ENCODE results near the gene KRTAP5-2.
"Not testable (repeated sequence)": the region's sequence is repeated elsewhere in the genome, so short reads cannot be mapped to it uniquely, and the experiment has no call there.

KRTAP5-2 gene, protein sequence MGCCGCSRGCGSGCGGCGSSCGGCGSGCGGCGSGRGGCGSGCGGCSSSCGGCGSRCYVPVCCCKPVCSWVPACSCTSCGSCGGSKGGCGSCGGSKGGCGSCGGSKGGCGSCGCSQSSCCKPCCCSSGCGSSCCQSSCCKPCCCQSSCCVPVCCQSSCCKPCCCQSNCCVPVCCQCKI

GRCh38 chr11:1597994-1598380 is at the start of gene KRTAP5-2:
TSS of gene KRTAP5-2 (minus strand) at chr11:1598294. CDS start at chr11:1598250, 44 bp downstream.
- no peak for DNase-seq
- TF ChIP-seq POLR2A (IDR thresholded peaks at IDR 0.05; ENCODE audit: low read length) (no peak), GATA1 (IDR thresholded peaks at IDR 0.05; ENCODE audit: low read depth, low read length) (no peak)

DNA sequence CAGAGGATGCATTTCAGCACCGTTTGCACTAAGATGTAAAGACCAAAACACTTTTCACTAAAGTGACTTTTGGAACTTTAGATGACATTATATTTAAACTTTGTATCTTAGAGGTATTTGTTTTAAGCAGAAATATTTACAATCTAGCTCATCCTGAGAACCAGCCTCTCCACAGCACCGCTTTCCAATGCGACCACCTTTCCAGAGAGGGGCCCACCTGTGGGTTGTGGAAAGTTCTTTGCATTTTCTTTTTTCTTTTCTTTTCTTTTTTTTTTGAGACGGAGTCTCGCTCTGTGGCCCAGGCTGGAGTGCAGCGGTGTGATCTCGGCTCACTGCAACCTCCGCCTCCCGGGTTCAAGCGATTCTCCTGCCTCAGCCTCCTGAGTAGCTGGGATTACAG is 48.4 kb upstream of the KRTAP5-2 start:
- DNase-seq: not testable (repeated sequence)

DNA sequence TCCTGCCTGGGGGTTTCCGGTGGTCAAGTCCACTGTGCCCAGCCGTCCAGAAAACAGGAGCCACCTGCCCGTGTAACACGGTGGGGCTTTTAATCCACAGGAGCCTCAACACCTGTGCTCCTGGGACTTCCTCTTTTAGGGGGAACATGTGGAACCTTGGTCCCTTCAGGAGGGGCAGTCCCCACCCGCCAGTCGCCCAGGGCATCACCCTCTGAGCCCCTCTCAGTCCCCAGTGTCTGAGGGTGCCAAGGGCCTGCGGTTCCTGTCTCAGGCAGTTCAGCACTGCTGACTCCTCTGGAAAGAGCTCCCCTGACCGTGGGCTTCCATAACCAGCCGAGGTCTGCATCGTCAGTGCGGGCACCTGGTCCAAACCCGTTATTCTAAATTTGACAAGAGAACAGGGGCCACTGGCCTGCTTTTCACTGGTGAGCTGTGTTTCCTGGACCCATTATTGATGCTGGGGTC is 47.3 kb upstream of the KRTAP5-2 start:
- DNase-seq: no peak

DNA sequence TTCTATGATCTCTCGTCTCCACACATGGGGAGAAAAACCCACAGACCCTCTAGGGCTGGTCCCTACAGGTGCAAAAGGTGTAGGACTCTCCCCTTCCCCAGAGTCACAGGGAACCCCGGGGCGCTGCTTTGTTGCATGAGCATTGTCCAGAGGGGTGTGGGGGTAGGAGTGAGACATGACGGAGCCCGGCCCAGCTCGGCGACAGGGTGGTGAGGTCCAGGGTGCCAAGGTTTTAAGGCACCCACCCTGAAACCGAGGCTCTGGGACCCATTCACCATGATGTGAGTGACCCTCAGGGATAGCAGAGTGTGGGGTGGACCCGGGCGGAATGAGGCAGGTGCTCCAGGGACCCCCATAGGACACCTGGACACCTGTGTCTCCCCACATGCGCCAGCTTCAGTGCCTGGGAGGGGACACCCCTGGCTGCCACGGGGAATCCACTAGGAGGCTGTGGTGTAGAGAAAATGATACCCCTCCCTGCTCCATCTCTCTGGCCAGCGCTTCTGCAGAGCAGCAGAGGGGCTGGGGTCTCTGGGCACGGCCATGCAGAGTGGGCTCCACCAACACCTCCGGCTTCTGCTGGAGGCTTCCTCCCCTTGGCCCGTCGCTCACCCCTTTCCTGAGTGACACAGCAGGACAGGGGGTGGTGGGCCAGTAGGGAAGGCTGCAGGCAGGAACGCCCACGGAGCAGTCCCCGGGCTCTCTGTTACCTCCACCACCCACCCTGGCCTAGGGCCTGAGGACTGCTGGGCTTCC is 46.7 kb upstream of the KRTAP5-2 start:
- DNase-seq: no peak
- TF ChIP-seq POLR2A (IDR thresholded peaks at IDR 0.05; ENCODE audit: low read length) (no peak), GATA1 (IDR thresholded peaks at IDR 0.05; ENCODE audit: low read depth, low read length) (no peak)

More for the DNA sequence above, 47.3 kb upstream of the KRTAP5-2 start:
- TF ChIP-seq GATA1 (IDR thresholded peaks at IDR 0.05; ENCODE audit: low read depth, low read length) (no peak), POLR2A (IDR thresholded peaks at IDR 0.05; ENCODE audit: low read length) (no peak)

DNA sequence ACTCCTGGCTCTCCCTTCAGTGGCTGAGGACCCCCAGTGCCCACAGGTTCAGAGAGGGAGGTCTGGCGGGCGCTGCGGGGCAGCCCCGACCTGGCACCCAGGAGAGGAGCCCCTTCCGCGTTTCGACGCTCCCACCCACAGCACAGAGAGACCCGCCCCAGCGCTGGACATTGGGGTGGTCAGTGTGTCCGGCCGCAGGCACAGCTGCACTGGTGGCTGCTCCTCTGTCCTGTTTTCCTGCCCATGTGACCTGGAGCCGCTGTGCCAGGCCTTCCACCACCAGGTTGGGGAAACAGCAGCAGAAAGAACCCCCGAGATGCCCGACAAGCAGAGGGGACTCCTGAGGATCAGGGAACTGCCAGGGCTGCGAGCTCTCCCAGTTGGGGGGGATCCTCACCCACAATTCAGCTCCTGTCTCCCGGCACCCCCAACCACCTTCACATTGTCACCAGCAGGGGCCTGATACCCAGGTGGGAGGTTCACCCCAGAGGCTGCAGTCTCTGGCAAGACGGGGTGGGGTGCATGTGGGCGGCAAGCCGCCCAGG is 45.1 kb upstream of the KRTAP5-2 start:
- TF ChIP-seq GATA1 (IDR thresholded peaks at IDR 0.05; ENCODE audit: low read depth, low read length) (no peak), POLR2A (IDR thresholded peaks at IDR 0.05; ENCODE audit: low read length) (no peak)
- DNase-seq: no peak

DNA sequence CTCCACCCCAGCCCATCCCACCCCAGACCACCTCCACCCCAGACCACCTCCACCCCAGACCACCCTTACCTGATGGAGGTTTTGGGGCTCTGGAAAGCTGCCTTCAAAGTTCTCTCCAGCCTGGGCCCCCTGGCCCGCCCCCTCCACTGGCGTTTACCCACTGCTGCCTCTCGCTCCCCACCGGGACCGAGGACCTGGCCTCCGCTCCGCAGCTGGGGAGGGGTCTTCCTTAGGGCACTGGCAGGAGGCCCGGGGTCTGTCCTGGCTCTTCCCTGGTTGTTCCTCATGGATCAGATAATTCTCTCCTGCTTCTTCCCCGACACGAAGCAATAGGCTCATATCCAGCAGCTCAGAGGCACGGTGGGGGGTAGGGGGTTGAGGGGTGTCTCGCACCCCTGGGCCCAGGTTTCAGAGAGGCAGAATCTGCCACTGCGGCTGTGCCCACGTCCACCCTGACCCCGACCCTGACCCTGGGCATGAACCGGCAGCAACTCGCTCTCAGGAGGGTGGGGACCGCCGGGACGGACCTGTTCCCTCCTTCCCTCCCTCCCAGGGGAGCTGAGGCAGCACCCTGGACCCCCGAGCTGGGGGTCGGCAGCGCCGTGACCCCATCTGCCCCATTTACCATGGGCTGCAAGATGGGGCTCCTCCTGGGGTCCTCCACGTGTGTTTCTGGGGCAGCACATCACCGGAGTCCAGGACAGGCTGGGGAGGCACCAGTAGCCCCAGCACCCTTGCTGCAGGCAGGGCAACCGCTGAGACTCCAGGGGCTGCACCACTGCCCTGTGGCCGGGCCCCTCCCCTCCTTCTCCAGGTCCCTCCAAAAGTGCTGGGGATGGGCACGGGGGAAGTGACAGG is 44.4 kb upstream of the KRTAP5-2 start:
- TF ChIP-seq GATA1 (IDR thresholded peaks at IDR 0.05; ENCODE audit: low read depth, low read length) (no peak), POLR2A (IDR thresholded peaks at IDR 0.05; ENCODE audit: low read length) (no peak)
- DNase-seq: no peak

- DNase-seq: no peak
- TF ChIP-seq POLR2A (IDR thresholded peaks at IDR 0.05; ENCODE audit: low read length): no peak
- TF ChIP-seq GATA1 (IDR thresholded peaks at IDR 0.05; ENCODE audit: low read depth, low read length): no peak
Measured at GRCh38 chr11:1641096-1641495, 43.0 kb upstream of the KRTAP5-2 start.

GRCh38 chr11:1640076-1640946 is 42.2 kb upstream of the KRTAP5-2 start:
- peak in 1 of 2 experiments; percentile 53 for DNase-seq
- no peak for TF ChIP-seq POLR2A (IDR thresholded peaks at IDR 0.05; ENCODE audit: low read length)
- TF ChIP-seq GATA1 (IDR thresholded peaks at IDR 0.05; ENCODE audit: low read depth, low read length): no peak

GRCh38 chr11:1639666-1640065 is 41.6 kb upstream of the KRTAP5-2 start:
- TF ChIP-seq GATA1 (IDR thresholded peaks at IDR 0.05; ENCODE audit: low read depth, low read length) (no peak), POLR2A (IDR thresholded peaks at IDR 0.05; ENCODE audit: low read length) (no peak)
- no peak for DNase-seq

- no peak for TF ChIP-seq POLR2A (IDR thresholded peaks at IDR 0.05; ENCODE audit: low read length)
- no peak for TF ChIP-seq GATA1 (IDR thresholded peaks at IDR 0.05; ENCODE audit: low read depth, low read length)
Measured at GRCh38 chr11:1639102-1639620, 41.1 kb upstream of the KRTAP5-2 start.

GRCh38 chr11:1638344-1638743 is 40.2 kb upstream of the KRTAP5-2 start:
- no peak for DNase-seq
- TF ChIP-seq GATA1 (IDR thresholded peaks at IDR 0.05; ENCODE audit: low read depth, low read length) (no peak), POLR2A (IDR thresholded peaks at IDR 0.05; ENCODE audit: low read length) (no peak)

More at GRCh38 chr11:1639102-1639620, 41.1 kb upstream of the KRTAP5-2 start:
- no peak for DNase-seq

- no peak for TF ChIP-seq GATA1 (IDR thresholded peaks at IDR 0.05; ENCODE audit: low read depth, low read length)
- no peak for TF ChIP-seq POLR2A (IDR thresholded peaks at IDR 0.05; ENCODE audit: low read length)
- no peak for DNase-seq
Measured at GRCh38 chr11:1637628-1638027, 39.5 kb upstream of the KRTAP5-2 start.
